ENCODE results near the gene PSMG1. TPM values are rescaled to one million over a fixed set of nuclear protein-coding genes. Genes with fewer than 3 reads are reported as not detected.

The PSMG1 gene
- total RNA-seq, 1 donor from 2014 or later: 19.1 TPM

DNA sequence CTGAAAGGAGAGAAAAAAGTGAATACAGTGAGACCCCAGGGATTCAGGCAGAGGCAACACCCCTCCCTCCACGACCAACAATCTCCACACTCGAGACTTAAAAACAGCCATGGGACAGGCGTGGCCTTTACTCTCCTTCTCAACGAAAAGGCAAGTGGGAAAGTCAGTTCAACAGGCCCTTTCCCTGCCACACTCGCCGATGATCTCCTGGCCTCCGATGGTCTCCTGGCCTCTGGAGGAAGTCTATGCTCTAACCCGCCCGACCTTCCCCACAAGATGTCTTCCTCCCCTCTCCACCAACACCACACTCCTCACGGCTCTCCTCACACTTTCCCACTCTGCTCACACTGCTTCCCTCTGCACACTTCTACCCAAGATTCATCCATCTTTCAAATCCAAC lies 7.6 kb downstream of the PSMG1 start:
- ATAC-seq: no peak
- no peaks in the 10 kb centered on the region for H3K9me3 ChIP-seq
- H3K36me3 ChIP-seq: peaks cover 25% of the 10 kb centered on the region
- no peak for DNase-seq
- intact Hi-C loops (cut with DNase I): no loop called here
- no peaks in the 10 kb centered on the region for H3K4me1 ChIP-seq
- no peak overlapping the region for H3K4me3 ChIP-seq
- H3K27me3 ChIP-seq (ENCODE audit: low read depth): no peaks in the 10 kb centered on the region
- TF ChIP-seq, protein P1, sequence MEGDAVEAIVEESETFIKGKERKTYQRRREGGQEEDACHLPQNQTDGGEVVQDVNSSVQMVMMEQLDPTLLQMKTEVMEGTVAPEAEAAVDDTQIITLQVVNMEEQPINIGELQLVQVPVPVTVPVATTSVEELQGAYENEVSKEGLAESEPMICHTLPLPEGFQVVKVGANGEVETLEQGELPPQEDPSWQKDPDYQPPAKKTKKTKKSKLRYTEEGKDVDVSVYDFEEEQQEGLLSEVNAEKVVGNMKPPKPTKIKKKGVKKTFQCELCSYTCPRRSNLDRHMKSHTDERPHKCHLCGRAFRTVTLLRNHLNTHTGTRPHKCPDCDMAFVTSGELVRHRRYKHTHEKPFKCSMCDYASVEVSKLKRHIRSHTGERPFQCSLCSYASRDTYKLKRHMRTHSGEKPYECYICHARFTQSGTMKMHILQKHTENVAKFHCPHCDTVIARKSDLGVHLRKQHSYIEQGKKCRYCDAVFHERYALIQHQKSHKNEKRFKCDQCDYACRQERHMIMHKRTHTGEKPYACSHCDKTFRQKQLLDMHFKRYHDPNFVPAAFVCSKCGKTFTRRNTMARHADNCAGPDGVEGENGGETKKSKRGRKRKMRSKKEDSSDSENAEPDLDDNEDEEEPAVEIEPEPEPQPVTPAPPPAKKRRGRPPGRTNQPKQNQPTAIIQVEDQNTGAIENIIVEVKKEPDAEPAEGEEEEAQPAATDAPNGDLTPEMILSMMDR (IDR thresholded peaks at IDR 0.05): no peak
- H3K27ac ChIP-seq: no peak overlapping the region

- intact Hi-C loops (cut with DNase I): no loop called here
- H3K4me3 ChIP-seq: no peak overlapping the region
- ATAC-seq (no peak), DNase-seq (no peak)
- no peaks in the 10 kb centered on the region for H3K4me1 ChIP-seq
- no peaks in the 10 kb centered on the region for H3K9me3 ChIP-seq
- H3K27ac ChIP-seq: no peak overlapping the region
- TF ChIP-seq, protein P1 (IDR thresholded peaks at IDR 0.05): peak; percentile 51
- H3K36me3 ChIP-seq: peaks cover 25% of the 10 kb centered on the region
- no peaks in the 10 kb centered on the region for H3K27me3 ChIP-seq (ENCODE audit: low read depth)
Measured at GRCh38 chr21:39175154-39175553, 8.1 kb downstream of the PSMG1 start.

GRCh38 chr21:39173716-39174680 lies 9.3 kb downstream of the PSMG1 start:
- Histone ChIP-seq H3K4me1 (no peaks in the 10 kb centered on the region), H3K27ac (no peak overlapping the region), H3K36me3 (peaks cover 21% of the 10 kb centered on the region), H3K9me3 (no peaks in the 10 kb centered on the region), H3K4me3 (no peak overlapping the region), H3K27me3 (ENCODE audit: low read depth) (no peaks in the 10 kb centered on the region)
- ATAC-seq: no peak
- intact Hi-C loops (cut with DNase I): no loop called here
- DNase-seq: no peak
- TF ChIP-seq, protein P1 (IDR thresholded peaks at IDR 0.05): no peak

- intact Hi-C loops (cut with DNase I): no loop called here
- Histone ChIP-seq H3K4me3 (no peak overlapping the region), H3K27me3 (ENCODE audit: low read depth) (no peaks in the 10 kb centered on the region), H3K36me3 (peaks cover 21% of the 10 kb centered on the region), H3K9me3 (peaks cover under 1% of the 10 kb centered on the region), H3K27ac (no peak overlapping the region), H3K4me1 (no peaks in the 10 kb centered on the region)
- TF ChIP-seq, protein P1 (IDR thresholded peaks at IDR 0.05): no peak
- ATAC-seq (no peak), DNase-seq (no peak)
Measured at GRCh38 chr21:39169906-39170305, 13.3 kb downstream of the PSMG1 start.

DNA sequence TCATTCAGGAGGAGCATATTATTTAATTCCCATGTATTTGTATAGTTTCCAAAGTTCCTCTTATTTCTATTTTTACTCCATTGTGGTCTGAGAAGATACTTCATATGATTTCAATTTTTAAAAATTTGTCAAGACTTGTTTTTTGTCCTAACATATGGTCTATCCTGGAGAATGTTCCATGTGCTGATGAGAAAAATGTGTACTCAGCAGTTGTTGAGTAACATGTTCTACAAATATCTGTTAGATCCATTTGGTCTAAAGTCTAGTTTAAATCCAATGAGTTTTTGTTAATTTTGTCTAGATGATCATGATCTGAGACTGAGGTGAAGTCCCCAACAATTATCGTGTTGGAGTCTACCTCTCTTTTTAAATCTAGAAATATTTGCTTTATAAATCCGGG lies 14.5 kb downstream of the PSMG1 start:
- H3K27ac ChIP-seq: no peak overlapping the region
- ATAC-seq: no peak
- H3K4me1 ChIP-seq: no peaks in the 10 kb centered on the region
- intact Hi-C loops (cut with DNase I): no loop called here
- H3K9me3 ChIP-seq: peaks cover 10% of the 10 kb centered on the region
- TF ChIP-seq, protein P1 (IDR thresholded peaks at IDR 0.05): no peak
- no peak for DNase-seq
- no peak overlapping the region for H3K4me3 ChIP-seq
- H3K36me3 ChIP-seq: peaks cover 15% of the 10 kb centered on the region
- H3K27me3 ChIP-seq (ENCODE audit: low read depth): no peaks in the 10 kb centered on the region

Data from lower lobe of right lung (tissue), 2 donors.